Thyroid gland (tissue), 4 donors: ENCODE measurements around the gene ADCY7.

Experiments
- POLR2A ChIP-seq, 2 donors: fragments of 450-650 bp; IDR thresholded peaks; one replicate each; pipeline ENCODE4 v1.6.1; 2017; ENCODE audit warnings: antibody characterized with exemption in 2 of 2, mild to moderate bottlenecking in 2 of 2, moderate library complexity in 1 of 2
- TF ChIP-seq, protein P1 (sequence below), 6 experiments: fragments of 200-600 bp in 3 of 6; fragments of 450-650 bp in 3 of 6; sonication (generic) in 3 of 6; IDR thresholded peaks; one replicate each; pipeline ENCODE4 v1.5.1; 2016 to 2019; ENCODE audit warnings: antibody characterized with exemption in 6 of 6, mild to moderate bottlenecking in 2 of 6, inconsistent platforms in 1 of 6, moderate library complexity in 1 of 6

DNA sequence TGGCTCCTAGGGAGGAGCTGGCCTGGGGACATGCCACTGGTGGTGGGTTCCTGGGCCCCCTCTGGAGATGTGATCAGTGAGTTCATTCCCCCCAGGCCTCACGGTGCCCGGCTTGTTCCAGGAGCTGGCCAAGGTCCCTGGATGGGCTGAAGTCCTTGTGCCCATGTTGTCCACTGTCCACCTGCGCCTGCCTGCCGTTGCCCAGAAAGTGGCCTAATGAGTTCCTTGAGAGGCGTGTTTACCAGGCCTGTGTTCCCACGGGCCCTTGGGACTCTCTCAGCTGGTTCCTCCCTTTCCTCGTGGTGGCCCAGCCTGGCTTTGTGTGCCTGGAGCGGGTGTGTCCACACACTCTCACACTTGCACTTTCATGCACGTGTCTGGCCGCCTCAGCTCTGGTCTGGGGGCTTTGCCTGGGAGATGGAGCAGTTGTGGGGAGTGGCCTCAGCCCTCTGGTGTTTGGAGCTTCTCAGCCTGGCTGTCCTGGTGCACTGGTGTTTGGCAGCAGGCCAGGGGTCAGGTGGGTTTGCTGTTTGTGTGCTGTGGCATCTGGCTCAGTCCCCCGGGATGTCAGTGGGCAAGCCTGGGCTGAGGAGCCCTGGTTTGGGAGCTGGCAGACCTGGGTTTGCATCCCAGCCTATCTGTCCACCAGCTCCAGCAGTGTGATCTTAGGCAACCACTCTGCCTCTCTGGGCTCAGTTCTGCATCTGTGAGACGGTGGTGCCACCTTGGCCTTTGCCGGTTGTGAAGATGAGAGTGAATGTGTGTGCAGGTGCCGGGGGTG lies 18.0 kb downstream of the ADCY7 start:
- TF ChIP-seq, protein P1, sequence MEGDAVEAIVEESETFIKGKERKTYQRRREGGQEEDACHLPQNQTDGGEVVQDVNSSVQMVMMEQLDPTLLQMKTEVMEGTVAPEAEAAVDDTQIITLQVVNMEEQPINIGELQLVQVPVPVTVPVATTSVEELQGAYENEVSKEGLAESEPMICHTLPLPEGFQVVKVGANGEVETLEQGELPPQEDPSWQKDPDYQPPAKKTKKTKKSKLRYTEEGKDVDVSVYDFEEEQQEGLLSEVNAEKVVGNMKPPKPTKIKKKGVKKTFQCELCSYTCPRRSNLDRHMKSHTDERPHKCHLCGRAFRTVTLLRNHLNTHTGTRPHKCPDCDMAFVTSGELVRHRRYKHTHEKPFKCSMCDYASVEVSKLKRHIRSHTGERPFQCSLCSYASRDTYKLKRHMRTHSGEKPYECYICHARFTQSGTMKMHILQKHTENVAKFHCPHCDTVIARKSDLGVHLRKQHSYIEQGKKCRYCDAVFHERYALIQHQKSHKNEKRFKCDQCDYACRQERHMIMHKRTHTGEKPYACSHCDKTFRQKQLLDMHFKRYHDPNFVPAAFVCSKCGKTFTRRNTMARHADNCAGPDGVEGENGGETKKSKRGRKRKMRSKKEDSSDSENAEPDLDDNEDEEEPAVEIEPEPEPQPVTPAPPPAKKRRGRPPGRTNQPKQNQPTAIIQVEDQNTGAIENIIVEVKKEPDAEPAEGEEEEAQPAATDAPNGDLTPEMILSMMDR (IDR thresholded peaks at IDR 0.05): no peak
- no peak for TF ChIP-seq POLR2A (IDR thresholded peaks at IDR 0.05)
